HEK293T (cell line): ENCODE data around the gene NEK1.
"Not testable (repeated sequence)": the region's sequence is repeated elsewhere in the genome, so short reads cannot be mapped to it uniquely, and the experiment has no call there.

Experiments
- CTCF ChIA-PET: fragments of 350-600 bp; formaldehyde crosslinking; extraction: SDS; loops from one replicate; lab custom pipeline; 2021; ENCODE audit warnings: antibody characterized with exemption, inconsistent platforms; lab: Yijun Ruan, JAX
- POLR2A ChIA-PET: fragments of 350-600 bp; formaldehyde crosslinking; extraction: SDS; loops from one replicate; lab custom pipeline; 2020; ENCODE audit warnings: antibody characterized with exemption, inconsistent platforms; lab: Yijun Ruan, JAX
- DNase-seq: peaks from one replicate; pipeline ENCODE4 v3.0.0; 2012; ENCODE audit warnings: mixed read lengths; ENCODE audit errors: extremely low spot score
- ARNT ChIP-seq: fragments of 450-650 bp; IDR thresholded peaks from 2 replicates; pipeline ENCODE4 v1.6.1; 2017; ENCODE audit warnings: mild to moderate bottlenecking
- BHLHE40 ChIP-seq: fragments of 450-650 bp; IDR thresholded peaks from 2 replicates; pipeline ENCODE4 v1.6.1; 2016; ENCODE audit warnings: mild to moderate bottlenecking, moderate library complexity, borderline replicate concordance
- CTBP1 ChIP-seq: fragments of 450-650 bp; IDR thresholded peaks from 2 replicates; pipeline ENCODE4 v1.6.1; 2016; ENCODE audit warnings: borderline replicate concordance
- ELF4 ChIP-seq: fragments of 450-650 bp; IDR thresholded peaks from 2 replicates; pipeline ENCODE4 v1.6.1; 2017; ENCODE audit warnings: antibody characterized with exemption
- FOXA1 ChIP-seq: fragments of 450-650 bp; IDR thresholded peaks from 2 replicates; pipeline ENCODE4 v1.6.1; 2016; ENCODE audit warnings: mild to moderate bottlenecking
- FOXK2 ChIP-seq: fragments of 450-650 bp; IDR thresholded peaks from 2 replicates; pipeline ENCODE4 v1.6.1; 2016; ENCODE audit warnings: mild to moderate bottlenecking
- FOXM1 ChIP-seq: fragments of 450-650 bp; IDR thresholded peaks from 2 replicates; pipeline ENCODE4 v1.6.1; 2017; ENCODE audit warnings: mild to moderate bottlenecking, borderline replicate concordance
- HDGF ChIP-seq: fragments of 450-650 bp; IDR thresholded peaks from 2 replicates; pipeline ENCODE4 v1.6.1; 2017; ENCODE audit warnings: antibody characterized with exemption, borderline replicate concordance
- L3MBTL2 ChIP-seq: fragments of 450-650 bp; conservative IDR thresholded peaks from 2 replicates; pipeline ENCODE4 v1.6.1; 2016; ENCODE audit warnings: mild to moderate bottlenecking
- LEF1 ChIP-seq: fragments of 450-650 bp; IDR thresholded peaks from 2 replicates; pipeline ENCODE4 v1.6.1; 2017; ENCODE audit warnings: mild to moderate bottlenecking, borderline replicate concordance
- NFRKB ChIP-seq: fragments of 450-650 bp; IDR thresholded peaks from 2 replicates; pipeline ENCODE4 v1.6.1; 2016; ENCODE audit warnings: mild to moderate bottlenecking, moderate library complexity
- SP1 ChIP-seq: fragments of 450-650 bp; IDR thresholded peaks from 2 replicates; pipeline ENCODE4 v1.6.1; 2017
- SUZ12 ChIP-seq: fragments of 450-650 bp; IDR thresholded peaks from 2 replicates; pipeline ENCODE4 v1.6.1; 2016; ENCODE audit warnings: mild to moderate bottlenecking
- TARDBP ChIP-seq: fragments of 450-650 bp; IDR thresholded peaks from 2 replicates; pipeline ENCODE4 v1.6.1; 2016
- ZNF384 ChIP-seq: fragments of 450-650 bp; IDR thresholded peaks from 2 replicates; pipeline ENCODE4 v1.6.1; 2016
- TF ChIP-seq, protein P1 (sequence below): fragments of 450-650 bp; IDR thresholded peaks from 2 replicates; pipeline ENCODE4 v1.6.1; 2016

Gene NEK1

DNA sequence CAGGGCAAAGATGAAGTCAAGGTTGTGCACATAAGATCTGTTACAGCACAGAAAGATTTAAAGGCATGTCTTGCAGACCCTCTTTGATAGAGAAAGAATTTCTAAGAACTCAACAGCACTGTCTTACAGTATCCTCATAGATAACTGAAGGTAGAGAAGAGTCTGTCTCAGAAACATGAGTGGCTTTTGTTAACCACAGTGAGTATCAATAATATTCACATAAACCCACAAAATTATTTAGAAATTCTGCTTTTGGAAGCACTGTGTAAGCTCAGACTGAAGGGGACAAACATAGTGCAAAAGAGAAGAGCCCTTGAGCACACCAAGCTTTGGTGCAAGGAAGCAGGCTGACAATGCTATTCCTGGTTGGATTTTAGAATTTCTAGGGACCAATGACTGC lies 175.6 kb downstream of the NEK1 start:
- TF ChIP-seq BHLHE40 (no peak), L3MBTL2 (no peak), HDGF (no peak), FOXA1 (no peak)
- POLR2A ChIA-PET: interaction anchor here (2.0 kb wide), 1 partner anchor 427 kb away, joined by 7 read pairs; the partner anchor contains the start of gene CBR4
- no peak for DNase-seq
- CTCF ChIA-PET: no interaction called here

GRCh38 chr4:169428376-169428775 lies 184.0 kb downstream of the NEK1 start:
- TF ChIP-seq HDGF (no peak), ZNF384 (no peak), LEF1 (no peak), SP1 (no peak), FOXM1 (no peak), ARNT (no peak), TARDBP (no peak), L3MBTL2 (no peak), BHLHE40 (no peak), FOXK2 (no peak), CTBP1 (no peak)
- CTCF ChIA-PET: no interaction called here
- no peak for DNase-seq
- POLR2A ChIA-PET: no interaction called here

DNA sequence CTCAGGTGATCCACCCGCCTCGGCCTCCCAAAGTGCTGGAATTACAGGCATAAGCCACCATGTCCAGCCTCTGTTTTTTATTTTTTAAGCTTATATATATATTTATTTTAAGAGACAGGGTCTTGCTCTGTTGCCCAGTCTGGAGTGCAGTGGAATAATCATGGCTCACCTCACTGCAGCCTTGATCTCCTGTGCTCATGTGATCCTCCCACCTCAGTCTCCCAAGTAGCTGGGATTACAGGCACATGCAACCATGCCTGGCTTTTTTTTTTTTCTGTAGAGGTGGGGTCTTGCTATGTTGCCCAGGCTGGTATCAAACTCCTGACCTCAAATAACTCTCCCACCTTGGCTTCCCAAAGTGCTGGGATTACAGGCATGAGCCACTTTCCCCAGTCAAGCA lies 184.7 kb downstream of the NEK1 start:
- CTCF ChIA-PET, POLR2A ChIA-PET, DNase-seq: not testable (repeated sequence)

DNA sequence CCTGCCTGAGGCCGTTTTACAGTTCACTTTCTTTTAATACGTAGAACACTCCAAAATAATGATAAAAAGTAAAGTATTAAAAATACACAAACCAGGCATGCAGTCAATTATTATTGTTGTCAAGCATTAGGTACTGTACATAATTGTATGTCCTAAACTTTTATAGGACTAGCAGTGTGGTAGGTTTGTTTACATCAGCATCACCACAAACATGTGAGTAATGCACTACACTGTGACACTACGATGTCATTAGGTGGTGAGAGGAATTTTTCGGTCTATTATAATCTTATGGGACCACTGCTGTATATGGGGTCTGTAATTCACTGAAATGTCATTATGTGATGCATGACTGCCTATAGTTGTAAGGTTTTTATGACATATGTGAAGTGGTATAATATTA lies 192.1 kb downstream of the NEK1 start:
- CTCF ChIA-PET: no interaction called here
- POLR2A ChIA-PET: no interaction called here
- no peak for DNase-seq
- no peak for TF ChIP-seq SUZ12
- no peak for TF ChIP-seq FOXK2
- no peak for TF ChIP-seq HDGF
- TF ChIP-seq ZNF384: no peak
- no peak for TF ChIP-seq LEF1
- no peak for TF ChIP-seq ELF4
- TF ChIP-seq ARNT: no peak
- TF ChIP-seq SP1: no peak
- TF ChIP-seq FOXA1: no peak
- TF ChIP-seq, protein P1, sequence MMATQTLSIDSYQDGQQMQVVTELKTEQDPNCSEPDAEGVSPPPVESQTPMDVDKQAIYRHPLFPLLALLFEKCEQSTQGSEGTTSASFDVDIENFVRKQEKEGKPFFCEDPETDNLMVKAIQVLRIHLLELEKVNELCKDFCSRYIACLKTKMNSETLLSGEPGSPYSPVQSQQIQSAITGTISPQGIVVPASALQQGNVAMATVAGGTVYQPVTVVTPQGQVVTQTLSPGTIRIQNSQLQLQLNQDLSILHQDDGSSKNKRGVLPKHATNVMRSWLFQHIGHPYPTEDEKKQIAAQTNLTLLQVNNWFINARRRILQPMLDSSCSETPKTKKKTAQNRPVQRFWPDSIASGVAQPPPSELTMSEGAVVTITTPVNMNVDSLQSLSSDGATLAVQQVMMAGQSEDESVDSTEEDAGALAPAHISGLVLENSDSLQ: no peak
- no peak for TF ChIP-seq TARDBP
- no peak for TF ChIP-seq CTBP1
- no peak for TF ChIP-seq NFRKB
- TF ChIP-seq L3MBTL2: no peak
- no peak for TF ChIP-seq BHLHE40
- TF ChIP-seq FOXM1: no peak

- DNase-seq: no peak
- TF ChIP-seq TARDBP (no peak), HDGF (no peak), ARNT (no peak)
- TF ChIP-seq, protein P1: no peak
- ChIA-PET CTCF (no interaction called here), POLR2A (no interaction called here)
Observed at GRCh38 chr4:169418846-169419245, 193.5 kb downstream of the NEK1 start.

DNA sequence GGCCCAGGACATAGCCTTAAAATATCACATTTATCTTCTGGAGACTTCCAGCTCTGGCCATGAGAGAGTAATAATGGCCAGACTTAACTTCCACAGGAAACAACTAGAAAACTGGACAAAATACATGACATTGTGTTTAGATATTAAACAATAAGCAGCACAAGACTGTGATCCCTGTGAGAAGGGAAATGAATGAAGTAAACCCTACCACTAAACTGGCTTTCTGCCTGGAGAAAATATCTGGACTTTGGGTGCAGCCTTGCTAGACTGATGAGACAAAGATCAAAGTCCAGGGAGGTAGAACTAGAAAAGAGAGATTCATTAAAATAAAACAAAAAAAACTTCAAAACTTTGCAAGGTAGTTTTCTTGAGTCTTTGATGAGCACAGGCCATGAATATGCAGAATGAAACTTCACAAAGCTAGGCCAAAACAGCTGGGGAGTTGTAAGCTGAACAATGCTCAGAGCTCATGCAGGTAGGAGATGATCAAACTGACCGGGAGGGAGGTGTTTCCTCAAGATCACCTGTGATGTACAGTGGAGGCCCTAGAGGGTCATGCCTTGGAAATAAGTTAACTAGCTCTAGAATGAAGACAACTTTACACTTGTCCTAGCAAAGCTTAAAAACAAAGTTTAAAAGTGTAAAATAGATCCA lies 194.6 kb downstream of the NEK1 start:
- DNase-seq: no peak
- ChIA-PET CTCF (no interaction called here), POLR2A (no interaction called here)
- no peak for TF ChIP-seq CTBP1
- TF ChIP-seq ARNT: no peak
- no peak for TF ChIP-seq FOXK2
- no peak for TF ChIP-seq SUZ12
- no peak for TF ChIP-seq L3MBTL2
- TF ChIP-seq TARDBP: no peak
- TF ChIP-seq HDGF: no peak
- no peak for TF ChIP-seq ELF4
- TF ChIP-seq ZNF384: no peak
- no peak for TF ChIP-seq BHLHE40
- no peak for TF ChIP-seq LEF1
- no peak for TF ChIP-seq NFRKB
- TF ChIP-seq SP1: no peak

DNA sequence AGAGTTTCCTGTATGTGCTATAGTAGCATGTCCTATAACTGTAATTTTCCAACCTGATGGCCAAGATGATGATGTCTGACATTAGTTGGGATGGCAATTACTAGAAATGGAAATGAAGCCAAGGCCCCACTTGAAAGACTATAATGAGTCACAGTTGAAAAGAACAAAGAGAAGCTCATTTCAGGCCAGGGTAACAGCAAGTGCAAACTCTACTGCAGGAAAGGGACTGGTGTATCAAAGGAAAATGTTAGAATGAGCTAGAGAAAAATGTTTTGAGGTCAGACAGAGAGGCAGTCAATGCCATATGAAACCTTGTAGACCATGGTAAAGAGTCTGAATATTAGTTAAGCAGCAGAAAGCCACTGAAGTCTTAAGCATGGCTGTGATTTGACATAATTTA lies 195.4 kb downstream of the NEK1 start:
- POLR2A ChIA-PET: no interaction called here
- CTCF ChIA-PET: no interaction called here
- TF ChIP-seq L3MBTL2: no peak
- TF ChIP-seq HDGF: no peak
- TF ChIP-seq, protein P1: no peak
- TF ChIP-seq ELF4: no peak
- no peak for TF ChIP-seq BHLHE40
- no peak for TF ChIP-seq ARNT
- no peak for TF ChIP-seq NFRKB
- no peak for DNase-seq
